ENCODE results near the gene AMTN.
"Not testable (repeated sequence)": the region's sequence is repeated elsewhere in the genome, so short reads cannot be mapped to it uniquely, and the experiment has no call there.

Gene AMTN

DNA sequence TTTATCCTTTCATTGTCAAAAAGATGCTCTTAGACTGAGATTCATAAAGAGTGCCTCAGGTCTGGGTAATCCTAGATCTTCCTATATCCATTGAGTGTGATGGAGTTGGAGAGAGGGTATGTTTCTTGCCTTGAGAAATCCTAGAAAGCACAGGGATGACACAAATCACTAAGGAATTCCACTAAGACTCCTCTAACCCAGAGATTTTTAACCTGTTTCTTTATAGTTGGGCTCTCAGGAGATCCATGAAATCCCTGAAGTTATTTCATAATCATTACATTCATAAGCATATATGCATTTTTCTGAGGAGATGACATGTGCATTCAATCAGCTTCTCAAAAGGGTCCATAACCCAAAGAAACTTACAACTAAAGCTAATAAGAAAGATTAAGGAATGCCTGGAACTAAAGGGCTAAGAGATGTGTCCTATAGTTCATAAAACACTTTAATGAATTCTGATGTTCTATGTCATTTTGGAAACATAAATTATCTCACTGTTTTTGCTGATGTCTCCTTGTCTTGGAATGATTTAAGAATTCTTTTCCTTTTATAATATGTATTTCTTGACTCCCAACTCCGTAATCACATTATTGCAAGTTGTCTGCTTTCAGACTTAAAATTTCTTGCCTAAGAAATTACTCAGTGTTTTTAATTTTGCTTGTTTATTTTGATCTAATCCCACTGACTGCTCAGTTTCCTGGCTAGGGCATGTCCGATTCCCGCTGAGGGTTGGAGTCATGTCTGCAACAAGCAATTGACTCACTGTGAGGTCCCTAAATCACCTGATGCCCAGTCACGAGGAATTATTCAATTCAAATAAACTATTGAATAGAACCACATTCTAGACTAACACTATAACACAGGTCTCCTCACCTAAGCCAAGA lies 2.8 kb upstream of the AMTN start:
- H3K4me3 ChIP-seq (ENCODE audit: insufficient read depth, low read depth, low read length) = no peak overlapping the region

DNA sequence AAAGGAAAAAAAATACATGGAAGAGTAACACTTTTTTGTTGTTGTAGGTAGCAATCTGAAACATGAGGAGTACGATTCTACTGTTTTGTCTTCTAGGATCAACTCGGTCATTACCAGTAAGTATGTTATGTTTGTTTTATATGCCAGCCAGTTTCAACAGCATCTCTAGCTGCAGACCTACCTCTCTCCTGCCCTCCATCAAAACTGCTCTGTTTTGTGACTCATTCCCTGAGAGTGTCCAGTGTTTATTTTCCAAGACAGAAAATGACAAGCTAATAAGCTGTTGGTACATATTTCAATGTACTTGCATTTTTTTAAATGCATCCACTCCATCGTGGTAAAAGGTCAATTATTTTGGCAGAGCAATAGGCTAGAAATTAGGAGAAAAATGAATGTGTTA lies 347 bp downstream of the AMTN start:
- Histone ChIP-seq H3K36me3 (ENCODE audit: control insufficient read depth, insufficient read depth, low read length) (no peaks in the 10 kb centered on the region), H3K9me3 (ENCODE audit: control insufficient read depth, low read length) (no peaks in the 10 kb centered on the region), H3K4me3 (ENCODE audit: insufficient read depth, low read depth, low read length) (no peak overlapping the region), H3K27ac (ENCODE audit: insufficient read depth, low read depth, low read length, poor library complexity, severe bottlenecking) (no peak overlapping the region), H3K27me3 (ENCODE audit: control insufficient read depth, insufficient read depth, low read length, poor library complexity, severe bottlenecking) (no peaks in the 10 kb centered on the region), H3K4me1 (ENCODE audit: control insufficient read depth, insufficient read depth, low read length) (no peaks in the 10 kb centered on the region)
- WGBS, 2 experiments = 68 to 70% methylated on average over 3 of the region's 3 CpGs

More for the DNA sequence above, 2.8 kb upstream of the AMTN start:
- Histone ChIP-seq H3K27ac (ENCODE audit: insufficient read depth, low read depth, low read length, poor library complexity, severe bottlenecking) (no peak overlapping the region), H3K27me3 (ENCODE audit: control insufficient read depth, insufficient read depth, low read length, poor library complexity, severe bottlenecking) (no peaks in the 10 kb centered on the region), H3K36me3 (ENCODE audit: control insufficient read depth, insufficient read depth, low read length) (no peaks in the 10 kb centered on the region), H3K4me1 (ENCODE audit: control insufficient read depth, insufficient read depth, low read length) (no peaks in the 10 kb centered on the region), H3K9me3 (ENCODE audit: control insufficient read depth, low read length) (no peaks in the 10 kb centered on the region)
- WGBS, 2 experiments = 93 to 95% methylated on average over 4 of the region's 4 CpGs

DNA sequence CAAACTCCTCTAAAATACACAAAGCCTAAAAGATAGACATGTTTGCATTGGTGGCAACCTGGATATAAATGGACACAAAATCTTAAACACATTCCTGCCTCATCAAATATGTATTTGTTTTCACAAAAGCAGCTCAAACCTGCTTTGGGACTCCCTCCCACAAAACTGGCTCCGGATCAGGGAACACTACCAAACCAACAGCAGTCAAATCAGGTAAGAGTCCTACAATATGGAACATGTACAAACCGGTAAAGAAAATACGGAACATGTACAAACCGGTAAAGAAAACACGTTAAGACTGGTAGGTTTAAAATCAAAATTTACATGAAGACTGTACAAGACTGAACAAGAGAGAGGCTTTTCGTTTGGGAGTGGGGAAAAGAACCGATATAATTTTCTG lies 4.3 kb downstream of the AMTN start:
- no peaks in the 10 kb centered on the region for H3K27me3 ChIP-seq (ENCODE audit: control insufficient read depth, insufficient read depth, low read length, poor library complexity, severe bottlenecking)
- no peaks in the 10 kb centered on the region for H3K36me3 ChIP-seq (ENCODE audit: control insufficient read depth, insufficient read depth, low read length)
- WGBS, 2 experiments = 91 to 92% methylated on average over 7 of the region's 7 CpGs
- H3K27ac ChIP-seq (ENCODE audit: insufficient read depth, low read depth, low read length, poor library complexity, severe bottlenecking) = no peak overlapping the region
- H3K4me3 ChIP-seq (ENCODE audit: insufficient read depth, low read depth, low read length) = no peak overlapping the region
- H3K4me1 ChIP-seq (ENCODE audit: control insufficient read depth, insufficient read depth, low read length) = no peaks in the 10 kb centered on the region
- no peaks in the 10 kb centered on the region for H3K9me3 ChIP-seq (ENCODE audit: control insufficient read depth, low read length)

DNA sequence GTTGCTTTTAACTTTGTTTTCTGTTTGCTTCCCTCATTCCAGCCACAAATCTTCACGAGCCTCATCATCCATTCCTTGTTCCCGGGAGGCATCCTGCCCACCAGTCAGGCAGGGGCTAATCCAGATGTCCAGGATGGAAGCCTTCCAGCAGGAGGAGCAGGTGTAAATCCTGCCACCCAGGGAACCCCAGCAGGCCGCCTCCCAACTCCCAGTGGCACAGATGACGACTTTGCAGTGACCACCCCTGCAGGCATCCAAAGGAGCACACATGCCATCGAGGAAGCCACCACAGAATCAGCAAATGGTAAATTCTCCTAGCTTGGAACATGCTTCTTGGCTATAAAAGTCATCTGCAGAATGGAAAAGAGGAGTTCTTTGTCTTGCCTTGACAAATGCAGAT lies 12.6 kb downstream of the AMTN start:
- Histone ChIP-seq H3K27me3 (ENCODE audit: control insufficient read depth, insufficient read depth, low read length, poor library complexity, severe bottlenecking) (no peaks in the 10 kb centered on the region), H3K4me1 (ENCODE audit: control insufficient read depth, insufficient read depth, low read length) (no peaks in the 10 kb centered on the region), H3K4me3 (ENCODE audit: insufficient read depth, low read depth, low read length) (no peak overlapping the region), H3K9me3 (ENCODE audit: control insufficient read depth, low read length) (no peaks in the 10 kb centered on the region), H3K36me3 (ENCODE audit: control insufficient read depth, insufficient read depth, low read length) (no peaks in the 10 kb centered on the region), H3K27ac (ENCODE audit: insufficient read depth, low read depth, low read length, poor library complexity, severe bottlenecking) (no peak overlapping the region)
- 75 to 76% methylated on average over 5 of the region's 5 CpGs for WGBS, 2 experiments

DNA sequence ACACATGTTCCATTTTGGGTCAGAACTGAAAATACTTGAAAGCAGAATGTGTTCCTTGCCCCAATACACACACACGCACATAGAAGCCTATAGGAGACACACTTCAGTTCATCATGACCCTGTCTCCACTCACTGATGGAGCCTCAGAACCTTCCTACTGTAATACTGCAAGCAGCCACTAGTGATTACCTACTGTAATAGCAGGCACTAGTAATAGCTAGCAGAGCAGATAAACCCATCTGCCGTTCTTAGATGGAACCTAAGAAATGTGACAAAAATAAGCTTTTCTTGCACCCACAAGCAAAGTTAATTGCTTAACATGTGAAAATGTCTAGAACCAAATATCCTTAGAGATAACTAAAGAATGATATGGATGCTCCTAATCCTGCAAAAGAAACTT lies 13.6 kb downstream of the AMTN start:
- no peak overlapping the region for H3K27ac ChIP-seq (ENCODE audit: insufficient read depth, low read depth, low read length, poor library complexity, severe bottlenecking)
- 63 to 66% methylated on average over 2 of the region's 2 CpGs for WGBS, 2 experiments
- no peaks in the 10 kb centered on the region for H3K4me1 ChIP-seq (ENCODE audit: control insufficient read depth, insufficient read depth, low read length)
- no peaks in the 10 kb centered on the region for H3K9me3 ChIP-seq (ENCODE audit: control insufficient read depth, low read length)
- no peak overlapping the region for H3K4me3 ChIP-seq (ENCODE audit: insufficient read depth, low read depth, low read length)
- no peaks in the 10 kb centered on the region for H3K36me3 ChIP-seq (ENCODE audit: control insufficient read depth, insufficient read depth, low read length)
- H3K27me3 ChIP-seq (ENCODE audit: control insufficient read depth, insufficient read depth, low read length, poor library complexity, severe bottlenecking) = no peaks in the 10 kb centered on the region

DNA sequence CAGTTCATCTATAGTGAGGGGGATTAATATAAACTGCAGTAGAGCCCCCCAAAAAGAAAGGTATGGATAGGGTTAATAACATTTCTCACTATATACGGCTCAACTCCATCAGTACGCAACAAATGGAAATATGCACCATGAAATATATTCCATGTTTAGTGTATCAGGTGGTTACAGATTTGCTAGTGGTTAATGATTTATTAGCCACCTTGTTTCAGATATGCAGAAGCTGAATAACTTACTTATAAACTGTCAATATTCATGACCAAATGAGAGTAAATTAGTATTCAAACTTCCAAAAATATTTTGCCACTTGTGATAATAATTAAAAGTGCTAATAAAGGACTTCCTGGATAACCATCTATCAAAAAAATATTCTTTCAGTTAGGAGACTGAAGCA lies 14.8 kb downstream of the AMTN start:
- Histone ChIP-seq H3K4me1 (ENCODE audit: control insufficient read depth, insufficient read depth, low read length) (no peaks in the 10 kb centered on the region), H3K36me3 (ENCODE audit: control insufficient read depth, insufficient read depth, low read length) (no peaks in the 10 kb centered on the region), H3K27me3 (ENCODE audit: control insufficient read depth, insufficient read depth, low read length, poor library complexity, severe bottlenecking) (no peaks in the 10 kb centered on the region), H3K27ac (ENCODE audit: insufficient read depth, low read depth, low read length, poor library complexity, severe bottlenecking) (no peak overlapping the region), H3K9me3 (ENCODE audit: control insufficient read depth, low read length) (no peaks in the 10 kb centered on the region), H3K4me3 (ENCODE audit: insufficient read depth, low read depth, low read length) (no peak overlapping the region)
- 95 to 100% methylated on average over 1 to 2 of the region's 2 CpGs for WGBS, 2 experiments

DNA sequence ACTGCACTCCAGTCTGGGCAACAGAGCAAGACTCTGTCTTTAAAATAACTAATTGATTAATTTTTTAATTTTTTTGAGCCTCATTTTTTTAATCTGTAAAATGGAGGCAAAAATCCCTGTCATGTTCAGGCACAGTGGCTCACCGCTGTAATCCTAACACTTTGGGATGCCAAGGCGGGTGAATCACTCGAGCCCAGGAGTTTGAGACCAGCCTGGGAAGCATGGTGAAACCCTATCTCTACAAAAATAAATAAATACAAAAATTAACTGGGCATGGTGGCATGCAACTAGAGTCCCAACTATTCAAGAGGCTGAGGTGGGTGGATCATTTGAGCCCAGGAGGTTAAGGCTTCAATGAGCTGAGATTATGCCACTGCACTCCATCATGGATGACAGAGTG lies 15.4 kb downstream of the AMTN start:
- Histone ChIP-seq H3K4me3 (ENCODE audit: insufficient read depth, low read depth, low read length) (no peak overlapping the region), H3K9me3 (ENCODE audit: control insufficient read depth, low read length) (no peaks in the 10 kb centered on the region), H3K4me1 (ENCODE audit: control insufficient read depth, insufficient read depth, low read length) (no peaks in the 10 kb centered on the region), H3K27ac (ENCODE audit: insufficient read depth, low read depth, low read length, poor library complexity, severe bottlenecking) (no peak overlapping the region), H3K27me3 (ENCODE audit: control insufficient read depth, insufficient read depth, low read length, poor library complexity, severe bottlenecking) (no peaks in the 10 kb centered on the region), H3K36me3 (ENCODE audit: control insufficient read depth, insufficient read depth, low read length) (no peaks in the 10 kb centered on the region)
- 90 to 97% methylated on average over 3 of the region's 3 CpGs for WGBS, 2 experiments

DNA sequence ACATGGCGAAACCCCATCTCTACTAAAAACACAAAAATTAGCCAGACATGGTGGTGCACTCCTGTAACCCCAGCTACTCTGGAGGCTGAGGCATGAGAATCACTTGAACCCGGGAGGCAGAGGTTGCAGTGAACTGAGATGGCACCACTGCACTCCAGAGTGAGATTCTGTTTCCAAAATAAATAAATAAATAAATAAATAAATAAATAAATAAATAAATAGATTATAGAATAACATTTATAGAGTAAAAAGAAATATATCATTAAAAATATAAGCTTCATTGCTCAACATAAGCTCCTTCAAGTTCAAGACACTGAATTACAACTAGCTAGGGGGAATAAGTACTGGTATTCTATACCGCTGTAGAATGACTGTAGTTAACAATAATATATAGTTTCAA lies 16.5 kb downstream of the AMTN start:
- H3K4me3 ChIP-seq (ENCODE audit: insufficient read depth, low read depth, low read length); H3K9me3 ChIP-seq (ENCODE audit: control insufficient read depth, low read length); H3K27me3 ChIP-seq (ENCODE audit: control insufficient read depth, insufficient read depth, low read length, poor library complexity, severe bottlenecking); H3K27ac ChIP-seq (ENCODE audit: insufficient read depth, low read depth, low read length, poor library complexity, severe bottlenecking); H3K4me1 ChIP-seq (ENCODE audit: control insufficient read depth, insufficient read depth, low read length); H3K36me3 ChIP-seq (ENCODE audit: control insufficient read depth, insufficient read depth, low read length): not testable (repeated sequence)
- WGBS, 2 experiments = 90 to 93% methylated on average over 2 of the region's 3 CpGs

DNA sequence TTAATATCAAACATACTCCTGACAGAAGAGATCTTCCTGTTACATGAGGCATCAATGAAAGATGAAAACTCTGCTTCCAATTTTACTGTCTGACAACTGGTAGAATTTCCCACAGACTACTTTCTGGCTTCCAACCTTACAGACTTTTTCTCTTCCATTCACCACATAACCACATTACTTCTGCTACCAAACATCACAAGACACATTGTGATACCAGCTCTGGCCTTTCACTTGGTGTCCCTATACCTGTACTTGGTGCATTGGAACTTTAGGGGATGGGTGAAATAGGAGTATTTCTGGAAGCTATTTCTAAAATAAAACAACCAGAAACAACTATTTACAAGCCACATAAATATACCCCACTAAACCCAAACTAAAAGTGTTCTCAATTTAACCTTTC lies 20.5 kb downstream of the AMTN start:
- Histone ChIP-seq H3K27me3 (ENCODE audit: control insufficient read depth, insufficient read depth, low read length, poor library complexity, severe bottlenecking) (no peaks in the 10 kb centered on the region), H3K36me3 (ENCODE audit: control insufficient read depth, insufficient read depth, low read length) (no peaks in the 10 kb centered on the region), H3K27ac (ENCODE audit: insufficient read depth, low read depth, low read length, poor library complexity, severe bottlenecking) (no peak overlapping the region), H3K9me3 (ENCODE audit: control insufficient read depth, low read length) (no peaks in the 10 kb centered on the region), H3K4me3 (ENCODE audit: insufficient read depth, low read depth, low read length) (no peak overlapping the region), H3K4me1 (ENCODE audit: control insufficient read depth, insufficient read depth, low read length) (no peaks in the 10 kb centered on the region)

DNA sequence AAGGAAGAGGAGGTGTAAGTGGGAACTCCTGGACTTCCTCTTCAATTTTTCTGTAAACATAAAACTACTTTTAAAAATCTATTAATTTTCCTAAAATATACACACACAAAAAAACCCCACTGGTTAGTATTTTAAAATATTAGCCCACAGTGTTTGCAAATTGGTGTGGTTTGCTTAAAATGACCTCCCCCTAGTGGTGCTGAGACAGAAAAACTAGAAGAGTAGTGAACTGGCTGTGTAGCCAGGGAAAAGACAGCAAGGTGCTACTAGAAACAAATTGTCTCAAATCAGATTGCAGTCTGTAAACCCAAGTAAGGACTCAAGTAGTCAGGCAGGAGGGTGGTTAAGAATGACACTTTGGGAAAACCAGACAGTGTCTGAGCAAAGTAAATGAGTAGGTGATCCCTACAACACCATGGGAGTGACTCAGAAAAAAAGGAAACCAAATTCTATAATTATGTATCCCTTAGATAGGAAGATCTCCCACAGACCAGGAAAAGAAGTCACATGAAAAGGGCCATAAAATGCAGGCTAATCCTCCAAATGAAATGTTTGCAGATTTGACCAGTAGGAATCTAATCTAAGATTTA lies 26.0 kb downstream of the AMTN start:
- Histone ChIP-seq H3K27ac (ENCODE audit: insufficient read depth, low read depth, low read length, poor library complexity, severe bottlenecking) (no peak overlapping the region), H3K4me3 (ENCODE audit: insufficient read depth, low read depth, low read length) (no peak overlapping the region), H3K27me3 (ENCODE audit: control insufficient read depth, insufficient read depth, low read length, poor library complexity, severe bottlenecking) (no peaks in the 10 kb centered on the region), H3K4me1 (ENCODE audit: control insufficient read depth, insufficient read depth, low read length) (no peaks in the 10 kb centered on the region), H3K36me3 (ENCODE audit: control insufficient read depth, insufficient read depth, low read length) (no peaks in the 10 kb centered on the region), H3K9me3 (ENCODE audit: control insufficient read depth, low read length) (no peaks in the 10 kb centered on the region)

Measured in ectodermal cell (in vitro differentiated cells).